HepG2 (cell line): Measurements from ENCODE around the gene STUB1. TPM values are rescaled to one million over a fixed set of nuclear protein-coding genes. Genes with fewer than 3 reads are reported as not detected.

Experiments
- ATAC-seq: fragments of 200-7000 bp; cut with Tn5 transposase; 3 replicates; pipeline ENCODE4 v1.9.1; 2020; ENCODE audit warnings: mild to moderate bottlenecking, moderate library complexity
- BruUV-seq: library from RNA; stranded (reverse); fragments of 400-500 nt; replicated peaks from 2 replicates; lab custom pipeline; 2021; lab: Mats Ljungman, UMichigan
- CTCF ChIA-PET: fragments of 300-600 bp; formaldehyde crosslinking; extraction: SDS; loops from one replicate; lab custom pipeline; 2021; ENCODE audit warnings: low total read pairs, inconsistent platforms, low intra/inter-chr PET ratio; lab: Yijun Ruan, JAX
- POLR2A ChIA-PET: fragments of 350-600 bp; sonication (Branson Sonifier 250); formaldehyde crosslinking; loops from one replicate; lab custom pipeline; 2020; ENCODE audit warnings: antibody characterized with exemption, inconsistent platforms; lab: Yijun Ruan, JAX
- DNase-seq: peaks from one replicate; pipeline ENCODE4 v3.0.0-alpha.2; 2015; ENCODE audit warnings: low spot score
- FAIRE-seq: peaks from 3 replicates; lab custom pipeline; 2011; peaks lifted over from hg19 to GRCh38; lab: Jason Lieb, UNC
- H2AFZ ChIP-seq: one replicate; pipeline ENCODE4 v1.6.1; 2011; ENCODE audit warnings: low read length, inconsistent platforms
- H3K27ac ChIP-seq: fragments of 300-600 bp; 3 replicates; pipeline ENCODE4 v1.8.0; 2011; ENCODE audit warnings: mixed run types, mild to moderate bottlenecking, mixed read lengths, low read length, inconsistent platforms; ENCODE audit not compliant: insufficient read depth; ENCODE audit errors: extremely low read length
- H3K27me3 ChIP-seq, 2 experiments: fragments of 200-600 bp in 1 of 2; 2 replicates in 1 of 2; 3 replicates in 1 of 2; pipeline versions ENCODE4 v1.6.0 to v1.8.0; 2011; ENCODE audit warnings: low read length in 2 of 2, mild to moderate bottlenecking in 2 of 2, moderate library complexity in 2 of 2, inconsistent platforms in 1 of 2; ENCODE audit not compliant: insufficient read depth in 2 of 2, control insufficient read depth in 1 of 2
- H3K36me3 ChIP-seq, 2 experiments: fragments of 200-600 bp in 1 of 2; replicated peaks in 1 of 2; 2 replicates in 1 of 2; 3 replicates in 1 of 2; pipeline versions ENCODE4 v1.5.1 to v1.8.0; 2011; ENCODE audit warnings: low read length in 2 of 2, inconsistent platforms in 1 of 2; ENCODE audit not compliant: insufficient read depth in 2 of 2, control insufficient read depth in 1 of 2
- H3K4me1 ChIP-seq: 2 replicates; pipeline ENCODE4 v1.5.1; 2012; ENCODE audit warnings: low read length, inconsistent platforms; ENCODE audit not compliant: insufficient read depth
- H3K4me2 ChIP-seq: 2 replicates; pipeline ENCODE4 v1.6.0; 2011; ENCODE audit warnings: low read depth, low read length, inconsistent platforms
- H3K4me3 ChIP-seq, 3 experiments: fragments of 200-600 bp in 1 of 3; sonication (generic), shearing (Covaris generic) in 1 of 3; replicated peaks in 1 of 3; 2 replicates each; pipeline ENCODE4 v1.5.1; 2011 to 2016; ENCODE audit warnings: low read length in 3 of 3, inconsistent platforms in 2 of 3, low read depth in 2 of 3, mild to moderate bottlenecking in 2 of 3, control low read depth in 1 of 3, mixed read lengths in 1 of 3; ENCODE audit not compliant: insufficient read depth in 1 of 3
- H3K79me2 ChIP-seq: one replicate; pipeline ENCODE4 v1.6.1; 2011; ENCODE audit warnings: low read length, inconsistent platforms; ENCODE audit not compliant: insufficient read depth
- H3K9ac ChIP-seq: 2 replicates; pipeline ENCODE4 v1.6.0; 2011; ENCODE audit warnings: mild to moderate bottlenecking, low read depth, low read length, inconsistent platforms; ENCODE audit not compliant: insufficient read depth
- H3K9me3 ChIP-seq: 2 replicates; pipeline ENCODE4 v1.5.1; 2012; ENCODE audit warnings: mild to moderate bottlenecking, low read length
- H4K20me1 ChIP-seq: 2 replicates; pipeline ENCODE4 v1.6.0; 2011; ENCODE audit warnings: inconsistent platforms, mild to moderate bottlenecking, low read length, moderate library complexity; ENCODE audit not compliant: insufficient read depth
- AGO1 ChIP-seq: fragments of 200-400 bp; formaldehyde crosslinking; IDR thresholded peaks from 2 replicates; pipeline ENCODE4 v1.6.1; 2017; ENCODE audit warnings: mild to moderate bottlenecking, low read depth, low read length, moderate library complexity; ENCODE audit not compliant: poor library complexity, severe bottlenecking
- AGO2 ChIP-seq: fragments of 200-400 bp; formaldehyde crosslinking; optimal IDR thresholded peaks from 2 replicates; pipeline ENCODE3; 2017; ENCODE audit warnings: mild to moderate bottlenecking, low read depth, low read length, moderate library complexity
- ATF1 ChIP-seq: IDR thresholded peaks from 2 replicates; pipeline ENCODE4 v1.6.1; 2016; ENCODE audit warnings: mild to moderate bottlenecking, control low read depth
- GABPB1 ChIP-seq: IDR thresholded peaks from 2 replicates; pipeline ENCODE4 v1.6.1; 2016; ENCODE audit warnings: mild to moderate bottlenecking, missing genetic modification reagents, moderate library complexity, missing compliant biosample characterization
- POLR2A ChIP-seq, 2 experiments: IDR thresholded peaks; 2 replicates each; pipeline ENCODE4 v1.6.1; 2011; ENCODE audit warnings: low read depth in 2 of 2, low read length in 2 of 2, mild to moderate bottlenecking in 1 of 2, moderate library complexity in 1 of 2; ENCODE audit not compliant: insufficient read depth in 1 of 2
- RAD51 ChIP-seq: fragments of 450-650 bp; IDR thresholded peaks from 2 replicates; pipeline ENCODE4 v1.6.1; 2016; ENCODE audit warnings: borderline replicate concordance
- RBFOX2 ChIP-seq: fragments of 200-400 bp; formaldehyde crosslinking; IDR thresholded peaks from 2 replicates; pipeline ENCODE4 v1.6.1; 2017; ENCODE audit warnings: low read depth, mild to moderate bottlenecking, low read length
- ZBTB42 ChIP-seq: sonication (generic); formaldehyde crosslinking; IDR thresholded peaks from 2 replicates; pipeline ENCODE4 v1.5.0; 2020; ENCODE audit warnings: mild to moderate bottlenecking, missing genetic modification reagents
- ZNF180 ChIP-seq: sonication (generic); formaldehyde crosslinking; IDR thresholded peaks from 2 replicates; pipeline ENCODE4 v1.4.0; 2020; ENCODE audit warnings: low read depth, missing genetic modification reagents, borderline replicate concordance
- ZNF264 ChIP-seq: sonication (generic); formaldehyde crosslinking; IDR thresholded peaks from 2 replicates; pipeline ENCODE4 v1.4.0; 2020; ENCODE audit warnings: missing genetic modification reagents
- ZNF567 ChIP-seq: sonication (generic); formaldehyde crosslinking; IDR thresholded peaks from 2 replicates; pipeline ENCODE4 v1.8.1; 2023; ENCODE audit warnings: mild to moderate bottlenecking, missing genetic modification reagents, borderline replicate concordance
- WGBS: methylation state at CpG from one replicate; pipeline ENCODE4 v1.1.6; 2017; ENCODE audit warnings: low lambda C conversion rate; 5-methylcytosine and 5-hydroxymethylcytosine counted together
- in situ Hi-C: cut with HindIII; loops from 2 replicates; pipeline ENCODE4 v1.10.0; 2017; ENCODE audit warnings: low pct_unique_long_range_greater_than_20kb; ENCODE audit not compliant: extremely low pct_ligation_motif_present
- intact Hi-C: fragments of 100-400 bp; cut with micrococcal nuclease; formaldehyde crosslinking; loops from one replicate; pipeline ENCODE4 v1.10.0; 2022; ENCODE audit not compliant: unreplicated experiment
- polyA plus RNA-seq, 8 experiments: library from polyadenylated mRNA; depleted of rRNA in 3 of 8; stranded (reverse) in 7 of 8; unstranded in 1 of 8; fragments of >200 nt; fragmentation: Illumina TruSeq in 4 of 8; extraction: Trizol in 4 of 8; gene quantifications; 2 replicates each; pipeline versions ENCODE4 v1.2.1 to v1.2.3, GENCODE V29; 2011 to 2016; ENCODE audit warnings: low read depth in 4 of 8, missing spikeins in 1 of 8, mixed read lengths in 1 of 8; ENCODE audit not compliant: insufficient read depth in 1 of 8
- total RNA-seq, 5 experiments: library from RNA; depleted of rRNA; stranded (reverse); fragments of >200 nt; fragmentation: Illumina TruSeq; extraction: Trizol; gene quantifications; 2 replicates each; pipeline ENCODE4 v1.2.3, GENCODE V29; 2016; ENCODE audit warnings: low read depth in 1 of 5
- TF ChIP-seq, protein P1 (sequence below): sonication (generic); formaldehyde crosslinking; IDR thresholded peaks from 2 replicates; pipeline ENCODE4 v1.5.1; 2020; ENCODE audit warnings: missing genetic modification reagents, mild to moderate bottlenecking, borderline replicate concordance
- TF ChIP-seq, protein P2 (sequence below): sonication (generic); formaldehyde crosslinking; IDR thresholded peaks from 2 replicates; pipeline ENCODE4 v1.5.0; 2020; ENCODE audit warnings: mild to moderate bottlenecking, missing genetic modification reagents

STUB1 gene
- total and polyA plus RNA-seq, 2 of the 13 experiments (the other 11 are each of a cell fraction or from before 2014, with no cell fraction given), result 52.9 to 78.2 TPM

DNA sequence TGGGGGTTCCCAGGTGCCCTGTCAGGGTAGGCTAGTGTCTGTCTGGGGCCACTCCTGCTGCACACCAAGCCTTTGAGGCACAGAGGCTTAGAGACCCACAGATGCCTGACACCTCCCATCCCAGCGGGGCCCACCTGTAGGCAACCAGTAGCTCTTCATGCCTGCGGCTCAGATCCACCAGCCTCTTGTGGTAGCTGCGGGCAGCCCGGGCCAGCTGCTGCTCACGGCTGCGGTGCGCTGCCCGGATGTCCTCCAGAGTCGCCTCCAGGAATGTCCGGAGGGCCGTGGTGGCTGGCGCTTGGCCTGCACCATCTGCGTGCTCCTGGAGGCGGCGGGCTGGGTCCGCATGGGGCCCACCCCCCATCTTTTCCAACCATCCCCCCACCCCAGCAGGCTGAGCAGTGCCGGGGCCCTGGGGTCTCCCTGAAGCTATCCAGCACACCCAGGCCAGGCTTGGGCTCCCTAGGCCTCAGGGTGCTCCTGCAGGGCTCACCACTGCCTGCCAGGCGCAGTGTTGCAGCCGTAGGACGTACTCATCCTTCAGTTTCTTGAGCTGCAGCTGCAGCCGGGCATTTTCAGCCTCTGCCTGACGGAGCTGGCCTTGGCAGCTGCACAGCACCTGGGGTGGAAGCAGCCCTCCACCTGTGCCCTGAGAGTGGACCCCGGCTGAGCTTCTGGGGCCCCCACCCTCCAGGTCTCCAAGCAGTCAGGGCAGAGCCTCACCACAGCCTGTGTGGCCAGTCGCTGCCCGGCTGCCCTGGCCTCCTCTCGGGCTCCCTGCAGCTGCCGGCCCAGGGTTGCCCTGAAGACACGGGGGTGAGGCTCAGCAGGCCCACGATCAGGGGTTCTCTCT, 44.2 kb downstream of the STUB1 start:
- Histone ChIP-seq H2AFZ (no peak overlapping the region), H3K4me1 (peaks cover 29% of the 10 kb centered on the region), H4K20me1 (no peaks in the 10 kb centered on the region), H3K36me3 (no peaks in the 10 kb centered on the region), H3K79me2 (no peaks in the 10 kb centered on the region), H3K4me3 (no peak overlapping the region), H3K9me3 (no peaks in the 10 kb centered on the region), H3K27ac (no peak overlapping the region), H3K27me3 (peaks cover 0 to 3% of the 10 kb centered on the region in 2 experiments; a peak in 1 of 5 replicates), H3K9ac (no peak overlapping the region), H3K4me2 (no peak overlapping the region)
- 35% methylated on average over 5 of the region's 29 CpGs for WGBS
- intact Hi-C loops, result no loop called here
- no peak for FAIRE-seq
- DNase-seq, result no peak
- BruUV-seq, result no TSS peak
- in situ Hi-C loops, result no loop called here
- ATAC-seq, result no peak
- CTCF ChIA-PET, result no interaction called here
- TF ChIP-seq GABPB1 (CRISPR knock-in tag) (peak; percentile 12; the same call in 1 of the 2 replicates), ZNF264 (no peak), RAD51 (no peak), ATF1 (CRISPR knock-in tag) (no peak), AGO1 (peak; percentile 23), ZNF567 (CRISPR knock-in tag) (no peak), ZNF180 (CRISPR knock-in tag) (no peak), RBFOX2 (peak; percentile 50), AGO2 (peak; percentile 81), ZBTB42 (CRISPR knock-in tag) (no peak), POLR2A (IDR thresholded peaks at IDR 0.05; ENCODE audit: insufficient read depth in 1 of 2, low read depth in 2 of 2, low read length in 2 of 2) (peak in 1 of 2 experiments; percentile 30; a peak in 1 of 4 replicates)
- TF ChIP-seq, protein P1, sequence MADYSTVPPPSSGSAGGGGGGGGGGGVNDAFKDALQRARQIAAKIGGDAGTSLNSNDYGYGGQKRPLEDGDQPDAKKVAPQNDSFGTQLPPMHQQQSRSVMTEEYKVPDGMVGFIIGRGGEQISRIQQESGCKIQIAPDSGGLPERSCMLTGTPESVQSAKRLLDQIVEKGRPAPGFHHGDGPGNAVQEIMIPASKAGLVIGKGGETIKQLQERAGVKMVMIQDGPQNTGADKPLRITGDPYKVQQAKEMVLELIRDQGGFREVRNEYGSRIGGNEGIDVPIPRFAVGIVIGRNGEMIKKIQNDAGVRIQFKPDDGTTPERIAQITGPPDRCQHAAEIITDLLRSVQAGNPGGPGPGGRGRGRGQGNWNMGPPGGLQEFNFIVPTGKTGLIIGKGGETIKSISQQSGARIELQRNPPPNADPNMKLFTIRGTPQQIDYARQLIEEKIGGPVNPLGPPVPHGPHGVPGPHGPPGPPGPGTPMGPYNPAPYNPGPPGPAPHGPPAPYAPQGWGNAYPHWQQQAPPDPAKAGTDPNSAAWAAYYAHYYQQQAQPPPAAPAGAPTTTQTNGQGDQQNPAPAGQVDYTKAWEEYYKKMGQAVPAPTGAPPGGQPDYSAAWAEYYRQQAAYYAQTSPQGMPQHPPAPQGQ, result no peak
- TF ChIP-seq, protein P2, sequence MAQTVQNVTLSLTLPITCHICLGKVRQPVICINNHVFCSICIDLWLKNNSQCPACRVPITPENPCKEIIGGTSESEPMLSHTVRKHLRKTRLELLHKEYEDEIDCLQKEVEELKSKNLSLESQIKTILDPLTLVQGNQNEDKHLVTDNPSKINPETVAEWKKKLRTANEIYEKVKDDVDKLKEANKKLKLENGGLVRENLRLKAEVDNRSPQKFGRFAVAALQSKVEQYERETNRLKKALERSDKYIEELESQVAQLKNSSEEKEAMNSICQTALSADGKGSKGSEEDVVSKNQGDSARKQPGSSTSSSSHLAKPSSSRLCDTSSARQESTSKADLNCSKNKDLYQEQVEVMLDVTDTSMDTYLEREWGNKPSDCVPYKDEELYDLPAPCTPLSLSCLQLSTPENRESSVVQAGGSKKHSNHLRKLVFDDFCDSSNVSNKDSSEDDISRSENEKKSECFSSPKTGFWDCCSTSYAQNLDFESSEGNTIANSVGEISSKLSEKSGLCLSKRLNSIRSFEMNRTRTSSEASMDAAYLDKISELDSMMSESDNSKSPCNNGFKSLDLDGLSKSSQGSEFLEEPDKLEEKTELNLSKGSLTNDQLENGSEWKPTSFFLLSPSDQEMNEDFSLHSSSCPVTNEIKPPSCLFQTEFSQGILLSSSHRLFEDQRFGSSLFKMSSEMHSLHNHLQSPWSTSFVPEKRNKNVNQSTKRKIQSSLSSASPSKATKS, result no peak
- POLR2A ChIA-PET, result interaction anchor here (2.6 kb wide), 1 partner anchor 8 kb away, joined by 14 read pairs; no protein-coding TSS in a partner anchor
